ENCODE data around the gene TLN1. TPM values are rescaled to one million over a fixed set of nuclear protein-coding genes. Genes with fewer than 3 reads are reported as not detected.

TLN1 gene
- polyA plus RNA-seq, 2 of the 4 experiments (the other 2 are of a cell fraction): 65.5 to 108 TPM

DNA sequence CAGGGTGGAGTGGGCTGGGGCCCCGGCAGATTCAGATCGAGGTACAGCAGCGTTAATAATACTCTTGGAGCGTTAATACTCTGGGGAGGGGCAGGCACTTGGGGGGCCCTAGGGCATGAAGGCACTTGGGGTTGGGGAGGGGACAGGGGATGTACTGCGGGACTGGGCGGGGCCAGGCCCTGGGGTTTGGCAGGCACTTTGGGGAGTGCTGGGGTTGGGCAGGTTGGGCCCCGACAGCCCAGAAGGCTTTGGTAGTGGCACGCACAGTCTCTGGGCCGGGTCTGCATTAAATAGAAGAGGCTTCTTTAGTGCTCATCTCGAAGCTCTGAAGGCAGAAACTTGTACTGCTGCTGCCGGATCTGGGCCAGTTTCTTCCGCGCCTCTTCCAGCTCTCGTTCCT lies 34.5 kb downstream of the TLN1 start (continued):
- TF ChIP-seq, protein P1, sequence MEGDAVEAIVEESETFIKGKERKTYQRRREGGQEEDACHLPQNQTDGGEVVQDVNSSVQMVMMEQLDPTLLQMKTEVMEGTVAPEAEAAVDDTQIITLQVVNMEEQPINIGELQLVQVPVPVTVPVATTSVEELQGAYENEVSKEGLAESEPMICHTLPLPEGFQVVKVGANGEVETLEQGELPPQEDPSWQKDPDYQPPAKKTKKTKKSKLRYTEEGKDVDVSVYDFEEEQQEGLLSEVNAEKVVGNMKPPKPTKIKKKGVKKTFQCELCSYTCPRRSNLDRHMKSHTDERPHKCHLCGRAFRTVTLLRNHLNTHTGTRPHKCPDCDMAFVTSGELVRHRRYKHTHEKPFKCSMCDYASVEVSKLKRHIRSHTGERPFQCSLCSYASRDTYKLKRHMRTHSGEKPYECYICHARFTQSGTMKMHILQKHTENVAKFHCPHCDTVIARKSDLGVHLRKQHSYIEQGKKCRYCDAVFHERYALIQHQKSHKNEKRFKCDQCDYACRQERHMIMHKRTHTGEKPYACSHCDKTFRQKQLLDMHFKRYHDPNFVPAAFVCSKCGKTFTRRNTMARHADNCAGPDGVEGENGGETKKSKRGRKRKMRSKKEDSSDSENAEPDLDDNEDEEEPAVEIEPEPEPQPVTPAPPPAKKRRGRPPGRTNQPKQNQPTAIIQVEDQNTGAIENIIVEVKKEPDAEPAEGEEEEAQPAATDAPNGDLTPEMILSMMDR (IDR thresholded peaks at IDR 0.05): no peak
- TF ChIP-seq NR3C1 (IDR thresholded peaks at IDR 0.05): no peak
- no peak for TF ChIP-seq ZC3H11A (IDR thresholded peaks at IDR 0.05)
- TF ChIP-seq RNF2 (IDR thresholded peaks at IDR 0.05; ENCODE audit: borderline replicate concordance, low read depth): no peak

DNA sequence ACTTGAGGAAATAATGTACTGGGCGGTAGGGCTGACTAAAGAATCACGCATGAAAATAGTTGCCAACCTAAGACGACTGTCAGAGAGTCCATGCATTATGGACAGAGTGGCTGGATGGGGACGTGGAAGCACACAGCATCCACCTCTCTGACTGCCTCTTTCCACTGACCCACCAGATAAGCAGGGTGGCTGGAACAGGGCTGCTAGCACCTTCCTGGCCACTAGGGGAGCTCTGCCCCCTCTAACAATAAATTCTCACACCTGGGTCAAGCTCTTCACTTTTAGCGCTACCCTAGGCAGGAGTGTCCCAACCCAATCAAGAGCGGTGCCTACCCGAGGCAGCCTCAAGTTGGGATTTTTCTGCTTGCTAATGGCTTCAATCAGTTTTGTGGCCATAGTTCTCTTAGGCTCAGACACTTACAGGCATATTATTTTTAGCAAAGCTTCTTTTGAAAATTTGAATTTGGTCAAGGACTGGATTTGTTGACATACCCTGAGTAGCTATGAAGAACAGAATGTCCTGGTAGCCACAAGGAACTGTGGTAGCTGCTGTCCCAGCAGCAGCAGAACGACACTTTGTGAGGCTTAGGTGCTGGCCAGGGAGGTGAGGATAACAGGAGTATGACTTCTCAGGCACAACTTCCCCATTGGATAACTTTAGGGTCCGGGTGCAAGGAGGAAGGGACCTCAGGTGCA lies 35.3 kb downstream of the TLN1 start:
- peak; percentile 79 to 88 for ATAC-seq
- H3K4me3 ChIP-seq: no peak overlapping the region
- 0 out of 3 replicates have a peak overlapping the region, but pooled peaks have one; percentile 7 for H3K4me2 ChIP-seq
- H3K27ac ChIP-seq: peak overlapping the region; percentile 1 to 43; a peak in 1 of 6 replicates
- H3K4me1 ChIP-seq: peaks cover 16% of the 10 kb centered on the region
- no peak for FAIRE-seq
- ChIA-PET POLR2A (interaction anchor here (0.6 to 1.5 kb wide), 10 partner anchors 8 to 118 kb away, joined by 3 to 11 read pairs (median 4); partner anchors contain the start of genes CCDC107, CREB3, HINT2 and RMRP), CTCF (interaction anchor here (0.6 to 32.5 kb wide), 31 partner anchors 11 to 327 kb away, joined by 3 to 758 read pairs (median 4); partner anchors contain the start of genes ARHGEF39, CA9, CCDC107 and CREB3)
- WGBS (ENCODE audit: missing lambda C conversion rate): 31% methylated on average over 9 of the region's 9 CpGs
- TF ChIP-seq, protein P1 (IDR thresholded peaks at IDR 0.05): peak; percentile 74
- TF ChIP-seq, protein P2, sequence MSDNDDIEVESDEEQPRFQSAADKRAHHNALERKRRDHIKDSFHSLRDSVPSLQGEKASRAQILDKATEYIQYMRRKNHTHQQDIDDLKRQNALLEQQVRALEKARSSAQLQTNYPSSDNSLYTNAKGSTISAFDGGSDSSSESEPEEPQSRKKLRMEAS (IDR thresholded peaks at IDR 0.05): peak; percentile 21; the same call in 1 of the 2 replicates
- TF ChIP-seq SMC3 (IDR thresholded peaks at IDR 0.05) (peak; percentile 30; the same call in 1 of the 3 replicates), RARB (CRISPR knock-in tag; IDR thresholded peaks at IDR 0.05) (no peak), TP53 (CRISPR knock-in tag; IDR thresholded peaks at IDR 0.05) (no peak), RNF2 (IDR thresholded peaks at IDR 0.05; ENCODE audit: borderline replicate concordance, low read depth) (no peak), RAD21 (conservative IDR thresholded peaks at IDR 0.05 in 1 of 2, IDR thresholded peaks at IDR 0.05 in 1 of 2) (peak; percentile 41 to 60), MAFK (IDR thresholded peaks at IDR 0.05; ENCODE audit: partially characterized antibody) (no peak)
- TF ChIP-seq, protein P3, sequence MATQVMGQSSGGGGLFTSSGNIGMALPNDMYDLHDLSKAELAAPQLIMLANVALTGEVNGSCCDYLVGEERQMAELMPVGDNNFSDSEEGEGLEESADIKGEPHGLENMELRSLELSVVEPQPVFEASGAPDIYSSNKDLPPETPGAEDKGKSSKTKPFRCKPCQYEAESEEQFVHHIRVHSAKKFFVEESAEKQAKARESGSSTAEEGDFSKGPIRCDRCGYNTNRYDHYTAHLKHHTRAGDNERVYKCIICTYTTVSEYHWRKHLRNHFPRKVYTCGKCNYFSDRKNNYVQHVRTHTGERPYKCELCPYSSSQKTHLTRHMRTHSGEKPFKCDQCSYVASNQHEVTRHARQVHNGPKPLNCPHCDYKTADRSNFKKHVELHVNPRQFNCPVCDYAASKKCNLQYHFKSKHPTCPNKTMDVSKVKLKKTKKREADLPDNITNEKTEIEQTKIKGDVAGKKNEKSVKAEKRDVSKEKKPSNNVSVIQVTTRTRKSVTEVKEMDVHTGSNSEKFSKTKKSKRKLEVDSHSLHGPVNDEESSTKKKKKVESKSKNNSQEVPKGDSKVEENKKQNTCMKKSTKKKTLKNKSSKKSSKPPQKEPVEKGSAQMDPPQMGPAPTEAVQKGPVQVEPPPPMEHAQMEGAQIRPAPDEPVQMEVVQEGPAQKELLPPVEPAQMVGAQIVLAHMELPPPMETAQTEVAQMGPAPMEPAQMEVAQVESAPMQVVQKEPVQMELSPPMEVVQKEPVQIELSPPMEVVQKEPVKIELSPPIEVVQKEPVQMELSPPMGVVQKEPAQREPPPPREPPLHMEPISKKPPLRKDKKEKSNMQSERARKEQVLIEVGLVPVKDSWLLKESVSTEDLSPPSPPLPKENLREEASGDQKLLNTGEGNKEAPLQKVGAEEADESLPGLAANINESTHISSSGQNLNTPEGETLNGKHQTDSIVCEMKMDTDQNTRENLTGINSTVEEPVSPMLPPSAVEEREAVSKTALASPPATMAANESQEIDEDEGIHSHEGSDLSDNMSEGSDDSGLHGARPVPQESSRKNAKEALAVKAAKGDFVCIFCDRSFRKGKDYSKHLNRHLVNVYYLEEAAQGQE (IDR thresholded peaks at IDR 0.05): no peak
- no peaks in the 10 kb centered on the region for H3K9me3 ChIP-seq
- peak; percentile 66 to 80 for DNase-seq (ENCODE audit: low read depth in 1 of 2, low spot score in 1 of 2)

DNA sequence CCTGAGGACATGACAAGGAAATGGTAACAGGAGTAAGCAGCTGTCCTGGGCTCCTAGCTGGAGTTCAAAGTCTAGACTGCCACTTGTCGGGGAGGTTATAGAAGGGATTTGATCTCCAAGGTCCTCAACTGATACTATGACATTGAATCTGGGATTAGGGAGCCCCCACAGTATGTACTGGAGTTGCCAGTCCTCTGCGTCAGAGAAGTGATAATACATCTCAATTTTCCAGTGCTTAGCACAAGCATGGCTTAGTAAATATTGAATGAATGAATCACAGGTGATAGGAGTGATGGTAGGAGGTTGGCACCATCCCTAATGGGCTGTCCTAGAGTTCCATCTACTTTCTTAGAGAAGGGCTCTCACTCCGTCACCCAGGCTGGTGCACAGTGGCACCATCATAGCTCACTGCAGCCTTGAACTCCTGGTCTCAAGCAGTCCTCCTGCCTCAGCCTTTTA lies 36.0 kb downstream of the TLN1 start:
- ChIA-PET POLR2A (interaction anchor here (0.7 to 1.5 kb wide), 7 partner anchors 7 to 119 kb away, joined by 3 to 11 read pairs (median 4); partner anchors contain the start of genes CA9, CREB3, HINT2 and TLN1), CTCF (interaction anchor here (0.6 to 32.5 kb wide), 28 partner anchors 10 to 579 kb away, joined by 3 to 758 read pairs (median 4); partner anchors contain the start of genes ARHGEF39, CA9, CCDC107 and CREB3)
- Histone ChIP-seq H3K27ac (peak overlapping the region; percentile 25 to 43; a peak in 1 of 6 replicates), H3K4me2 (0 out of 3 replicates have a peak overlapping the region, but pooled peaks have one; percentile 7), H3K9me3 (no peaks in the 10 kb centered on the region), H3K4me1 (peaks cover 22% of the 10 kb centered on the region), H3K4me3 (no peak overlapping the region)
- ATAC-seq: peak; percentile 41 to 61; a peak in 4 of 6 replicates
- TF ChIP-seq FOSL2 (IDR thresholded peaks at IDR 0.05): no peak
- peak; percentile 60 for TF ChIP-seq FOSL2 (CRISPR knock-in tag; IDR thresholded peaks at IDR 0.05)
- TF ChIP-seq, protein P4, sequence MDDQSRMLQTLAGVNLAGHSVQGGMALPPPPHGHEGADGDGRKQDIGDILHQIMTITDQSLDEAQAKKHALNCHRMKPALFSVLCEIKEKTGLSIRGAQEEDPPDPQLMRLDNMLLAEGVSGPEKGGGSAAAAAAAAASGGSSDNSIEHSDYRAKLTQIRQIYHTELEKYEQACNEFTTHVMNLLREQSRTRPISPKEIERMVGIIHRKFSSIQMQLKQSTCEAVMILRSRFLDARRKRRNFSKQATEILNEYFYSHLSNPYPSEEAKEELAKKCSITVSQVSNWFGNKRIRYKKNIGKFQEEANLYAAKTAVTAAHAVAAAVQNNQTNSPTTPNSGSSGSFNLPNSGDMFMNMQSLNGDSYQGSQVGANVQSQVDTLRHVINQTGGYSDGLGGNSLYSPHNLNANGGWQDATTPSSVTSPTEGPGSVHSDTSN (IDR thresholded peaks at IDR 0.05): no peak
- TF ChIP-seq RCOR1 (IDR thresholded peaks at IDR 0.05; ENCODE audit: low read depth, low read length): no peak
- TF ChIP-seq HOXB13 (CRISPR knock-in tag; IDR thresholded peaks at IDR 0.05; ENCODE audit: low read depth): no peak
- no peak for TF ChIP-seq SMC3 (IDR thresholded peaks at IDR 0.05)
- TF ChIP-seq JUN (IDR thresholded peaks at IDR 0.05): no peak
- no peak for TF ChIP-seq RNF2 (IDR thresholded peaks at IDR 0.05; ENCODE audit: borderline replicate concordance, low read depth)
- TF ChIP-seq, protein P5, sequence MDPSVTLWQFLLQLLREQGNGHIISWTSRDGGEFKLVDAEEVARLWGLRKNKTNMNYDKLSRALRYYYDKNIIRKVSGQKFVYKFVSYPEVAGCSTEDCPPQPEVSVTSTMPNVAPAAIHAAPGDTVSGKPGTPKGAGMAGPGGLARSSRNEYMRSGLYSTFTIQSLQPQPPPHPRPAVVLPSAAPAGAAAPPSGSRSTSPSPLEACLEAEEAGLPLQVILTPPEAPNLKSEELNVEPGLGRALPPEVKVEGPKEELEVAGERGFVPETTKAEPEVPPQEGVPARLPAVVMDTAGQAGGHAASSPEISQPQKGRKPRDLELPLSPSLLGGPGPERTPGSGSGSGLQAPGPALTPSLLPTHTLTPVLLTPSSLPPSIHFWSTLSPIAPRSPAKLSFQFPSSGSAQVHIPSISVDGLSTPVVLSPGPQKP (IDR thresholded peaks at IDR 0.05; ENCODE audit: low read depth, low read length): no peak
- TF ChIP-seq ESRRA (IDR thresholded peaks at IDR 0.05; ENCODE audit: borderline replicate concordance, low read length): no peak; the same call in 1 of the 2 replicates
- no peak for FAIRE-seq
- DNase-seq (ENCODE audit: low read depth in 1 of 2, low spot score in 1 of 2): peak in 1 of 2 experiments; percentile 59
- WGBS (ENCODE audit: missing lambda C conversion rate): 56% methylated on average over 3 of the region's 3 CpGs

All from A549 (cell line).